GM19193 (cell line): ENCODE measurements around the gene PLK4.

Source experiments
- POLR2A ChIP-seq: IDR thresholded peaks from 4 replicates; pipeline ENCODE4 v1.6.1; 2011; ENCODE audit not compliant: insufficient read depth, insufficient read length; ENCODE audit errors: extremely low read depth

The PLK4 gene

DNA sequence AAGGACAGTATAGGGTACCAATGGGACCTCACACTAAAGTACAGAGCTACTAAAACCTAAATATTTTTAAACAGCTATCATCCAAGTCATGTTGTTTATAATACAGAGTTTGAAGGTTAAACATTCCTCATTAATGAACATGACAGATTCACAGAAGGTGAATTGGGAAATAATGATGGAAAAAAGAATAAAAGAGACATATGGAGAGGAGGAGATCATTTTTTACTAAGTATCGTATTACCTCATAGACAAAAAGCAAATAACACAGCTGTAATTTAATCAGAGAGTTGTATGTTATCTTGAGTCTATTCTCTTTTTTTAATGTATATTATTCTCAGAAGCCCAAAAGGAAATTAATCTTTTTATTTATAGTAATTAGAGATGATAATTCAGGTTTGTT lies 7.9 kb downstream of the PLK4 start:
- no peak for TF ChIP-seq POLR2A

DNA sequence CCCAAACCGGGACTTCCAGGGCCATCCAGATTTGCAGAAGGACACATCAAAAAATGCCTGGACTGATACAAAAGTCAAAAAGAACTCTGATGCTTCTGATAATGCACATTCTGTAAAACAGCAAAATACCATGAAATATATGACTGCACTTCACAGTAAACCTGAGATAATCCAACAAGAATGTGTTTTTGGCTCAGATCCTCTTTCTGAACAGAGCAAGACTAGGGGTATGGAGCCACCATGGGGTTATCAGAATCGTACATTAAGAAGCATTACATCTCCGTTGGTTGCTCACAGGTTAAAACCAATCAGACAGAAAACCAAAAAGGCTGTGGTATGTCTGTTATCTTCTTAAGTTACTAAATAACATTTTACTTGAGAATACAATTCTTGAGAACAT lies 9.2 kb downstream of the PLK4 start:
- no peak for TF ChIP-seq POLR2A

DNA sequence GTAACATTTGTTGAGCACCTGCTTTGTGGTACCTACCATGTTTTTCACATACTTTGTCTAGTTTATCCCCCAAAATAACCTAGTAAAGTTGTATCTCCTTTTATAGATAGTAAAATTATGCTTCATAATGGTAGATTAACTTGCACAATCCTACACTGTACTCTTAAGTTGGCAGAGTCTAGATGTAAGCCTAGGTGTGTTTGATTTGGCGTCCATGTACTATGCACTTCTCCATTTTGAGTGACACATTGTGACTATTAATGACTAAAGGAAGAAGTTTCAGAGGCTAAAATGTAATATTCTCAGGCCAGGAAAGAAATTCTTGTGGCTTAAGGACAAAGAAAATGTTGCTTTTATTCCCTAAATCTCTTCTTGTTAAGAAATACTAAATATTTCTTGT lies 15.4 kb downstream of the PLK4 start:
- no peak for TF ChIP-seq POLR2A

DNA sequence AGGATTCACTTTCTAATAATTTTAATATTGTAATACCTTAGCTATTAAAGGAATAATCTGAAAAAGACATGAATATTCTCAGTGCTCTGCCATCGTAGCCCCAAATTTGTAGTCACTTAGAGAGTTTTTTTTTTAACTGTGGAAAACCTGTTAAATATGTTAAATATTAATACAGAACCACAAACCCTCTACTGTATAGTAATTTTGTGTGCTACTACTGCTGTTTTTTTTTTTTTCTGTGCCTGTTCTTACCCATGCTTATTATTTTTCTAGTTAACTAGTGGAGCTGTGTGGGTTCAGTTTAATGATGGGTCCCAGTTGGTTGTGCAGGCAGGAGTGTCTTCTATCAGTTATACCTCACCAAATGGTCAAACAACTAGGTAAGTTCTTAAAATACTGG lies 15.8 kb downstream of the PLK4 start:
- TF ChIP-seq POLR2A: no peak

DNA sequence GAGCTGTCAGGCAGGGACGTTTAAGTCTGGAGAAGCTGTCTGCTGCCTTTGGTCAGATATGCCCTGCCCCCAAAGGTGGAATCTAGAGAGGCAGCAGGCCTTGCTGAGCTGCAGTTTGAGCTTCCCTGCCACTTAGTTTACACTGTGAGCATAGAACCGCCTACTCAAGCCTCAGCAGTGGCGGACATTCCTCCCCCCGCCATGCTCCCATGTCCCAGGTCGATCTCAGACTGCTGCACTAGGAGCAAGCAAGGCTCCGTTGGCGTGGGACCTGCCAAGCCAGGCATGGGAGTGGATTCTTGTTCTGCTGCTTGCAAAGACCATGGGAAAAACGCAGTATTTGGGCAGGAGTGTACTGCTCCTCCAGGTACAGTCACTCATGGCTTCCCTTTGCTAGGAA lies 24.3 kb downstream of the PLK4 start:
- no peak for TF ChIP-seq POLR2A

DNA sequence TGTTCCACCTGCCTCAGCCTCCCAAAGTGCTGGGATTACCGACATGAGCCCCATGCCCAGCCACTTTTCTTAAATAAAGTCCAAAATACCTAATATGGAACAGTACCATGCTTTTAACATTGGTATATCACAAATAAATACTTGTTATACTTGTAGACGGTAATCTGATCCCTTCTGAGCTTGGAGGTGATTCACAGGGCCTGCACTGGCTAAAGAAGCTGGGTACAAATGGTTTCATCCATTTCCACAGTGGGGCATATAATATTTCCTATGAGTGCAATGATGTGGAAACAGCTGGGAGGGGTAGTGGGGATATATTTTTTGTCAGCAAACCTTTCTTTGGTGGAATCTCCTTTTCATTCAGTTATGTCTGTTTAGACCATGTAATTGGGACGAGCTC lies 35.8 kb downstream of the PLK4 start:
- TF ChIP-seq POLR2A: no peak

DNA sequence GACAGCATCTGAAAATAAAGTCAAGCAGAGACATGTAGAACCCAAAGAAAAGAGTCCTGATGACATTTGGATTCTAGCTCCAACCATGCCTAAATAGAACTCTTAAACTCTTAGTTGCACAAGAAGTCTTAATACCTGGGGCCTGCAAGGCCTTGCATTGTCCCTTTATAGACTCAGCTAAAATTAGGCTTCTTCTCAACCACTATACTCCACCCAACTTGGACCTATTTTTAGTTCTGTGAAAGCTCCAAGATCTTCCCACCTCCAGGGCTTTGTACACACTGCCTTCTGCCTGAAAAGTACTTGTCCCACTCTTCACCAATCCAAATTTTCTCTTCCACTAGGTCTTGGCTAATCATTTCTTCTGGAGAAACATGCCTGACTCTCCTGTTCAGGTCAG lies 36.5 kb downstream of the PLK4 start:
- no peak for TF ChIP-seq POLR2A

DNA sequence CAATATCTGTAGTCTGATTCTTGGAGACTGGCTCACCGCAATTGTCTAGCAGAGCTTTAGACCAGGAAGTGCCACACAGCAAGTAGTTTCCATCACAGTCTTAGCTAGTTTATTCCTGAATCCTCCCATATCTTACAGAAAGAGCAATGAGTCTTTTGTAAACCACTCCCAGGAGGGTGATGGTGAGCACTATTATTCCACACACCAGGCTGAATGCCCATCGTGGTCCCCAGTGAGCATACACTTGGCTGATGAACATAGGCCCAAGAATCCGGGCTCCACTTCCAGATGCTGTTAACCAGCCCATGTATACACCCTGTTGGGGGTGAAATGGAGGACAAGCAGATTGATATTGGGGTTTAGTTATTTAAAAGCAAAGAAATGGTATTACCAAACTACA lies 39.8 kb downstream of the PLK4 start:
- TF ChIP-seq POLR2A: no peak

DNA sequence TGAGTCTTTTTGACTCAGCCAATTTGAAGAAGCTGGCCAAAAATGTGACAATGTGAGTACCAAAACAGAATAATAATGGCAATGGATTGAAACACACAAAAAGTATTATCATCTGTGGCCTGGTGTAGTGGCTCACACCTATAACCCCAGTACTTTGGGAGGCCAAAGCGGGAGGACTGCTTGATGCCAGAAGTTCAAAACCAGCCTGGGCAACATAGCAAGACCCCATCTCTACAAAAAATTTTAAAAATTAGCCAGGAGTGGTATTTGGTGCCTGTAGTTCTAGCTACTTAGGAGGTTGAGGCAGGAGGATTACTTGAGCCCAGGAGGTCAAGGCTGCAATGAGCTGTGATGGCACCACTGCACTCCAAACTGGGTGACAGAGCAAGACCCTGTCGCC lies 41.5 kb downstream of the PLK4 start:
- no peak for TF ChIP-seq POLR2A

DNA sequence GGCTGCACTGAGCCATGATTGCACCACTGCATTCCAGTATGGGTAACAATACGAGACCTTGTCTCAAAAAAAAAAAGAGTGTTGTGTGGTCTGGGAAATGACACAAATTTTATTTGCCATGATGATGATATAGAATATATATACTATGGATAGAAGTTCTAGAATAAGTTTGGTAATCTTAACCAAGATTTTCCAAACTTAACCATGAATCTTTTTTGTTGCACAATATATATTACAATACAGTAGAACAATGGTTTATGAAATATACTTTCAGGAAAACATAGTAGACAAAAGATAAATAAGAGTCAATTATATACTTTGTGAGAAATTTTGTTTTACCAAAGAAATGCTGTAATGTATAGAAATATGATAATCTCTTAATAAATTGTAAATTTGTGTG lies 49.5 kb downstream of the PLK4 start:
- no peak for TF ChIP-seq POLR2A

DNA sequence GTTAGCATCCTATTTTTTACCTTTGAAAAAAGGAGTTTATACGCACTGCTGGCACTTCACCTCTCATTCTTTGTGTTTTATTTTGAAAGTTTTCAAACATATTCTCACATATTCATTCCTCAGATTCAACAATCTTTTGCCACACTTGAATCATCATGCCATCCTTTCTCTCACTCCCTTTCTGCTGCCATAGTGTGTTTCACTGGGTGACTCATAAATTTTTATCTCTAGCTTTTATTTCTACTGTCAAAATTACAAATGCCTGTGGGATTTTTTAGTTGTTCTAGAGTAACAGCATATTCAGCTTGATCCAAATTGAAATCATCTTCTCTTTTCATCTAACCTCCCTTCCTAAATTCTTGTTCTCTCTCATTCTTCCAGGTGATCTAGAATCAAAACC lies 56.3 kb downstream of the PLK4 start:
- no peak for TF ChIP-seq POLR2A
